Fibroblast of villous mesenchyme (primary cell): ENCODE results near the gene PLIN5. TPM values are rescaled to one million over a fixed set of nuclear protein-coding genes. Genes with fewer than 3 reads are reported as not detected.
"Not testable (repeated sequence)": the region's sequence is repeated elsewhere in the genome, so short reads cannot be mapped to it uniquely, and the experiment has no call there.

Experiments used
- DNase-seq: peaks from one replicate; pipeline ENCODE4 v3.0.0-alpha.2; 2010; ENCODE audit warnings: low read depth
- H3K4me3 ChIP-seq: 2 replicates; pipeline ENCODE4 v1.5.1; 2011; ENCODE audit warnings: low read depth, mild to moderate bottlenecking, low read length
- total RNA-seq: library from RNA; depleted of rRNA; stranded (reverse); fragments of >200 nt; gene quantifications from 2 replicates; pipeline ENCODE4 v1.2.3, GENCODE V29; 2012
- TF ChIP-seq, protein P1 (sequence below): IDR thresholded peaks from 2 replicates; pipeline ENCODE4 v1.5.1; 2012; ENCODE audit warnings: low read depth, mild to moderate bottlenecking, low read length; ENCODE audit not compliant: insufficient read depth

PLIN5 gene
- total RNA-seq, 1 donor: not detected

GRCh38 chr19:4542896-4543841 is 8.1 kb upstream of the PLIN5 start:
- H3K4me3 ChIP-seq: no peak overlapping the region
- no peak for DNase-seq
- TF ChIP-seq, protein P1, sequence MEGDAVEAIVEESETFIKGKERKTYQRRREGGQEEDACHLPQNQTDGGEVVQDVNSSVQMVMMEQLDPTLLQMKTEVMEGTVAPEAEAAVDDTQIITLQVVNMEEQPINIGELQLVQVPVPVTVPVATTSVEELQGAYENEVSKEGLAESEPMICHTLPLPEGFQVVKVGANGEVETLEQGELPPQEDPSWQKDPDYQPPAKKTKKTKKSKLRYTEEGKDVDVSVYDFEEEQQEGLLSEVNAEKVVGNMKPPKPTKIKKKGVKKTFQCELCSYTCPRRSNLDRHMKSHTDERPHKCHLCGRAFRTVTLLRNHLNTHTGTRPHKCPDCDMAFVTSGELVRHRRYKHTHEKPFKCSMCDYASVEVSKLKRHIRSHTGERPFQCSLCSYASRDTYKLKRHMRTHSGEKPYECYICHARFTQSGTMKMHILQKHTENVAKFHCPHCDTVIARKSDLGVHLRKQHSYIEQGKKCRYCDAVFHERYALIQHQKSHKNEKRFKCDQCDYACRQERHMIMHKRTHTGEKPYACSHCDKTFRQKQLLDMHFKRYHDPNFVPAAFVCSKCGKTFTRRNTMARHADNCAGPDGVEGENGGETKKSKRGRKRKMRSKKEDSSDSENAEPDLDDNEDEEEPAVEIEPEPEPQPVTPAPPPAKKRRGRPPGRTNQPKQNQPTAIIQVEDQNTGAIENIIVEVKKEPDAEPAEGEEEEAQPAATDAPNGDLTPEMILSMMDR: no peak

- DNase-seq, H3K4me3 ChIP-seq: not testable (repeated sequence)
Observed at GRCh38 chr19:4541806-4542145, 6.8 kb upstream of the PLIN5 start.

DNA sequence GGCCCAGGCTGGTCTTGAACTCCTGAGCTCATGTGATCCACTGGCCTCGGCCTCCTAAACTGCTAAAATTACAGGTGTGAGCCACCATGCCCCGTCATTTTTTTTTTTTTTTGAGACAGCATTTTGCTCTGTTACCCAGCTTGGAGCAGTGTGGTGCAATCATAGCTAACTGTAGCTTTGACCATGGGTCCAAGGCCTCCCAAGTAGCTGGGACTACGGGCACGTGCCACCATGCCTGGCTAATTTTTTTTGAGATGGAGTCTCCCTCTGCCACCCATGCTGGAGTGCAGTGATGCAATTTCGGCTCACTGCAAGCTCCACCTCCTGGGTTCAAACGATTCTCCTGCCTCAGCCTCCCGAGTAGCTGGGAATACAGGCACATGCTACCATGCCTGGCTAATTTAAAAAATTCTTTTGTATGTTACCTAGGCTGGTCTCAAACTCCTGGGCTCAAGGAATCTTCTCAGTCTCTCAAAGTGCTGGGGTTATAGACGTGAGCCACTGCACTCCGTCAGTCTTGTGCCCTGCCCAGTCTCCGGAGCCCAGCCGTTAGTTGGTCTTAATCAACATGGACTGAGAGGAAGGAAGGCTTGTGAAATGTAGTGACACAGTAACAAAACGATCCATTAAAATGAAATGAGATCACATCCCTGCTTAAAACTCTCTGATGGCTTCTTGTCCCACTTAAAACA is 6.2 kb upstream of the PLIN5 start:
- H3K4me3 ChIP-seq: no peak overlapping the region
- TF ChIP-seq, protein P1: no peak
- DNase-seq: no peak

DNA sequence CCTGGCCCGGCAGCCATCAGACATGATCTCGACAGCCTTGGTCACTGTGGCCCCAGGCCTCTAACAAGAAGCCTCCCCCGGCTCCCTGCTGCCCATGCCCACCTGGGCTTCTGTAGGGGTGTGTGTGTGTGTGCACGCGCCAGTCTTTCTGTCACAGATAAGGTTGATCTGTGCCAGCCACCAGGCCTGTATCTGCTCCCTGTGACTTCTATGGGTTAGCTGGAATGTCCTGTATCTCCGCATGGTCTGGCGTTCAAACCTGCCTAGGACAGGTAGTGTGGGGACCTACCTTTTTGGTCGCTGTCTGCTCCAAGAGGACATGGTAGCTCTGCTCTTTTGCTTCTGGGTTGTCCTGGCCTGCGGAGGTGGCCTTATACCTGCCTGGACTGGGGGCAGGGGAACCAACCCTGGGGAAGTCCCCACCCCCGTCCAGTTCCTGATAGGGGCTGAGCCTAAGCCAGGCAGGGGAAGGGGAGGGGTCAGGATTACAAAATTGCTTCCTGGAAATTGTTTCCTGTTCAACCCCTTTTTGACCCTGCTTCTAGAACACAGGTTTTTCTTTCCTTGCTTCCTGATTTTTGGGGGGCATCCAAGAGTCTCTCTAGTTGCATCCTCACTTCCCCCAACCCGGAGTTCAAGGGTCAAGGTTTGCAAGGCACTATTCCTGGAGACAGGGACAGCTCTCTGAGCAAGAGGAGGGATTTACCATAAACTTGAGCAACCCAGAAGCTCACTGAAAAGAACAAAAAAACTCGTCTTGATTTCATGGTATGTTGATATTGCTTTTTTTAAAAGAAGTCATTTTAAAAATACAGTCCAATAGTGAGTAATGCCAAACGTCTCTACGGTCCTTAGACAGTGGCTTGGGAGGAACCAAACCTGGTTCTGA is 4.9 kb upstream of the PLIN5 start, which contains the start of gene LRG1:
Gene LRG1 (minus strand): TSS at position 344 of the 889 bp plus-strand sequence. CDS start 23 bp downstream, at position 321.
- TF ChIP-seq, protein P1: no peak
- no peak within 1 kb of the TSS for H3K4me3 ChIP-seq
- no peak for DNase-seq

GRCh38 chr19:4539169-4539692 is 4.2 kb upstream of the PLIN5 start:
- no peak for DNase-seq
- H3K4me3 ChIP-seq: no peak overlapping the region
- TF ChIP-seq, protein P1: no peak

- H3K4me3 ChIP-seq: no peak overlapping the region
- DNase-seq: no peak
- TF ChIP-seq, protein P1: no peak
Observed at GRCh38 chr19:4538601-4538954, 3.6 kb upstream of the PLIN5 start.
